ENCODE results near the gene SPATA12. TPM values are rescaled to one million over a fixed set of nuclear protein-coding genes. Genes with fewer than 3 reads are reported as not detected.

Gene SPATA12
- total RNA-seq, 1 experiment from 2014 or later, result not detected

GRCh38 chr3:57078635-57079473 is 18.4 kb downstream of the SPATA12 start:
- no peaks in the 10 kb centered on the region for H3K9me3 ChIP-seq (ENCODE audit: low read depth, low read length, poor library complexity, severe bottlenecking)
- H3K27ac ChIP-seq (ENCODE audit: low read depth, low read length, poor library complexity, severe bottlenecking), result no peak overlapping the region
- no peaks in the 10 kb centered on the region for H3K36me3 ChIP-seq (ENCODE audit: insufficient read depth, low read length, poor library complexity, severe bottlenecking)
- no peak for TF ChIP-seq CTCF (conservative IDR thresholded peaks at IDR 0.05; ENCODE audit: low read depth, low read length)
- TF ChIP-seq EZH2 (IDR thresholded peaks at IDR 0.05; ENCODE audit: borderline replicate concordance, low read depth, low read length, poor library complexity, severe bottlenecking), result no peak
- peak; percentile 25 for DNase-seq (ENCODE audit: low spot score)
- H3K4me3 ChIP-seq (ENCODE audit: low read depth, low read length, poor library complexity, severe bottlenecking), result peak overlapping the region; percentile 47
- POLR2A ChIA-PET (ENCODE audit: low non-redundant PET), result no interaction called here
- H3K27me3 ChIP-seq (replicated peaks; ENCODE audit: insufficient read depth, low read depth, low read length, poor library complexity), result peaks cover 7% of the 10 kb centered on the region
- no TSS peak for BruUV-seq (replicated peaks)
- intact Hi-C loops (cut with micrococcal nuclease; ENCODE audit: unreplicated experiment), result no loop called here
- CTCF ChIA-PET, result no interaction called here
- no peaks in the 10 kb centered on the region for H3K4me1 ChIP-seq (ENCODE audit: insufficient read depth, low read length, poor library complexity, severe bottlenecking)

- TF ChIP-seq EZH2 (IDR thresholded peaks at IDR 0.05; ENCODE audit: borderline replicate concordance, low read depth, low read length, poor library complexity, severe bottlenecking) (no peak), CTCF (conservative IDR thresholded peaks at IDR 0.05; ENCODE audit: low read depth, low read length) (no peak)
- Histone ChIP-seq H3K4me1 (ENCODE audit: insufficient read depth, low read length, poor library complexity, severe bottlenecking) (no peaks in the 10 kb centered on the region), H3K27me3 (replicated peaks; ENCODE audit: insufficient read depth, low read depth, low read length, poor library complexity) (peaks cover 7% of the 10 kb centered on the region), H3K27ac (ENCODE audit: low read depth, low read length, poor library complexity, severe bottlenecking) (no peak overlapping the region), H3K36me3 (ENCODE audit: insufficient read depth, low read length, poor library complexity, severe bottlenecking) (no peaks in the 10 kb centered on the region), H3K9me3 (ENCODE audit: low read depth, low read length, poor library complexity, severe bottlenecking) (no peaks in the 10 kb centered on the region), H3K4me3 (ENCODE audit: low read depth, low read length, poor library complexity, severe bottlenecking) (peak overlapping the region; percentile 26)
- no TSS peak for BruUV-seq (replicated peaks)
- ChIA-PET POLR2A (ENCODE audit: low non-redundant PET) (no interaction called here), CTCF (no interaction called here)
- no peak for DNase-seq (ENCODE audit: low spot score)
- intact Hi-C loops (cut with micrococcal nuclease; ENCODE audit: unreplicated experiment), result no loop called here
Measured at GRCh38 chr3:57079474-57079831, 19.0 kb downstream of the SPATA12 start.

- no peak for DNase-seq (ENCODE audit: low spot score)
- ChIA-PET POLR2A (ENCODE audit: low non-redundant PET) (no interaction called here), CTCF (no interaction called here)
- H3K9me3 ChIP-seq (ENCODE audit: low read depth, low read length, poor library complexity, severe bottlenecking), result no peaks in the 10 kb centered on the region
- no peaks in the 10 kb centered on the region for H3K36me3 ChIP-seq (ENCODE audit: insufficient read depth, low read length, poor library complexity, severe bottlenecking)
- H3K4me3 ChIP-seq (ENCODE audit: low read depth, low read length, poor library complexity, severe bottlenecking), result no peak overlapping the region
- no peak for TF ChIP-seq CTCF (conservative IDR thresholded peaks at IDR 0.05; ENCODE audit: low read depth, low read length)
- no peak for TF ChIP-seq EZH2 (IDR thresholded peaks at IDR 0.05; ENCODE audit: borderline replicate concordance, low read depth, low read length, poor library complexity, severe bottlenecking)
- no TSS peak for BruUV-seq (replicated peaks)
- no peak overlapping the region for H3K27ac ChIP-seq (ENCODE audit: low read depth, low read length, poor library complexity, severe bottlenecking)
- H3K27me3 ChIP-seq (replicated peaks; ENCODE audit: insufficient read depth, low read depth, low read length, poor library complexity), result peaks cover 7% of the 10 kb centered on the region
- no peaks in the 10 kb centered on the region for H3K4me1 ChIP-seq (ENCODE audit: insufficient read depth, low read length, poor library complexity, severe bottlenecking)
- intact Hi-C loops (cut with micrococcal nuclease; ENCODE audit: unreplicated experiment), result no loop called here
Measured at GRCh38 chr3:57080171-57080570, 19.7 kb downstream of the SPATA12 start.
